ENCODE data around the gene ITPR1.
A peak's percentile ranks its signal among the peaks of the same experiment; 100 is the strongest.

ITPR1 gene

GRCh38 chr3:4643904-4644547 lies 150.9 kb downstream of the ITPR1 start:
- no peak for DNase-seq (ENCODE audit: low read depth in 2 of 2)

GRCh38 chr3:4644951-4645350 lies 151.8 kb downstream of the ITPR1 start:
- no peak for DNase-seq (ENCODE audit: low read depth in 2 of 2)

GRCh38 chr3:4645468-4645867 lies 152.3 kb downstream of the ITPR1 start:
- DNase-seq (ENCODE audit: low read depth in 2 of 2) = peak in 1 of 2 donors; percentile 8

GRCh38 chr3:4647411-4647810 lies 154.3 kb downstream of the ITPR1 start:
- DNase-seq (ENCODE audit: low read depth in 2 of 2) = no peak

- no peak for DNase-seq (ENCODE audit: low read depth in 2 of 2)
These were observed 162.2 kb downstream of the ITPR1 start for GRCh38 chr3:4655145-4656045.

- no peak for DNase-seq (ENCODE audit: low read depth in 2 of 2)
These were observed 162.9 kb downstream of the ITPR1 start for GRCh38 chr3:4656059-4656458.

- DNase-seq (ENCODE audit: low read depth in 2 of 2) = no peak
These were observed 163.6 kb downstream of the ITPR1 start for GRCh38 chr3:4656626-4657328.

- no peak for DNase-seq (ENCODE audit: low read depth in 2 of 2)
These were observed 167.8 kb downstream of the ITPR1 start for GRCh38 chr3:4660936-4661335.

- DNase-seq (ENCODE audit: low read depth in 2 of 2) = no peak
These were observed 171.3 kb downstream of the ITPR1 start for GRCh38 chr3:4664412-4664811.

- DNase-seq (ENCODE audit: low read depth in 2 of 2) = no peak
These were observed 172.0 kb downstream of the ITPR1 start for GRCh38 chr3:4665197-4665596.

GRCh38 chr3:4666071-4666470 lies 172.9 kb downstream of the ITPR1 start:
- no peak for DNase-seq (ENCODE audit: low read depth in 2 of 2)

GRCh38 chr3:4670352-4670751 lies 177.2 kb downstream of the ITPR1 start:
- DNase-seq (ENCODE audit: low read depth in 2 of 2) = no peak

- DNase-seq (ENCODE audit: low read depth in 2 of 2) = no peak
These were observed 179.7 kb downstream of the ITPR1 start for GRCh38 chr3:4672725-4673275.

GRCh38 chr3:4674216-4674615 lies 181.1 kb downstream of the ITPR1 start:
- no peak for DNase-seq (ENCODE audit: low read depth in 2 of 2)

- no peak for DNase-seq (ENCODE audit: low read depth in 2 of 2)
These were observed 182.6 kb downstream of the ITPR1 start for GRCh38 chr3:4675704-4676103.

GRCh38 chr3:4678320-4678719 lies 185.2 kb downstream of the ITPR1 start:
- DNase-seq (ENCODE audit: low read depth in 2 of 2) = no peak

GRCh38 chr3:4680227-4680691 lies 187.1 kb downstream of the ITPR1 start:
- DNase-seq (ENCODE audit: low read depth in 2 of 2) = no peak

GRCh38 chr3:4680871-4681300 lies 187.7 kb downstream of the ITPR1 start:
- no peak for DNase-seq (ENCODE audit: low read depth in 2 of 2)

GRCh38 chr3:4681301-4681700 lies 188.2 kb downstream of the ITPR1 start:
- no peak for DNase-seq (ENCODE audit: low read depth in 2 of 2)

- DNase-seq (ENCODE audit: low read depth in 2 of 2) = no peak
These were observed 191.0 kb downstream of the ITPR1 start for GRCh38 chr3:4684117-4684516.

- DNase-seq (ENCODE audit: low read depth in 2 of 2) = no peak
These were observed 191.8 kb downstream of the ITPR1 start for GRCh38 chr3:4684976-4685375.
